Measurements from ENCODE around the gene ZNF831. TPM values are rescaled to one million over a fixed set of nuclear protein-coding genes. Genes with fewer than 3 reads are reported as not detected.

ZNF831 gene
- total RNA-seq, 5 donors from 2014 or later (not counting 1 experiment from before 2014, with no cell fraction given) = 23.1 to 48.0 (median 29.7) TPM

- ChIA-PET POLR2A (interaction anchor here in 1 of 2 donors (0.6 kb wide), 1 partner anchor 36 kb away, joined by 3 read pairs; no protein-coding TSS in a partner anchor), CTCF (interaction anchor here in 1 of 2 donors (0.7 to 2.7 kb wide), 3 partner anchors 136 to 214 kb away, joined by 3 to 17 read pairs (median 3); no protein-coding TSS in a partner anchor)
- H3K9me3 ChIP-seq = no peaks in the 10 kb centered on the region
- no peak for DNase-seq
- peaks cover under 1 to 47% of the 10 kb centered on the region in 2 donors for H3K36me3 ChIP-seq (ENCODE audit: control insufficient read depth in 2 of 2, extremely low read depth in 1 of 2, insufficient read depth in 1 of 2, low read length in 1 of 2)
- no peaks in the 10 kb centered on the region for H3K27me3 ChIP-seq (replicated peaks in 1 of 2; ENCODE audit: control insufficient read depth in 2 of 2, extremely low read depth in 1 of 2, insufficient read depth in 2 of 2, low read length in 1 of 2)
- H3K9me3 Mint-ChIP-seq = no peaks in the 10 kb centered on the region
- H3K4me3 ChIP-seq (ENCODE audit: control insufficient read depth in 1 of 2, extremely low read depth in 1 of 2, low read length in 1 of 2) = no peak overlapping the region
- no peak overlapping the region for H3K27ac ChIP-seq (ENCODE audit: low read length)
- H3K4me3 Mint-ChIP-seq = peak overlapping the region in 2 of 3 donors; percentile 76 to 82
- WGBS (ENCODE audit: insufficient coverage) = 77% methylated on average over 20 of the region's 21 CpGs
- H3K4me1 Mint-ChIP-seq = peaks cover 31 to 34% (median 31%) of the 10 kb centered on the region in 3 donors
- H3K27me3 Mint-ChIP-seq = no peaks in the 10 kb centered on the region
- no peak for ATAC-seq (replicated peaks in 1 of 4)
- no peak overlapping the region for H3K27ac Mint-ChIP-seq
- peaks cover 0 to 23% of the 10 kb centered on the region in 2 experiments for H3K4me1 ChIP-seq (ENCODE audit: control insufficient read depth in 1 of 2, extremely low read depth in 1 of 2, insufficient read depth in 2 of 2, low read length in 2 of 2)
- H3K36me3 Mint-ChIP-seq = peaks cover 41% of the 10 kb centered on the region
Observed at GRCh38 chr20:59223182-59223601, 59.6 kb downstream of the ZNF831 start.

DNA sequence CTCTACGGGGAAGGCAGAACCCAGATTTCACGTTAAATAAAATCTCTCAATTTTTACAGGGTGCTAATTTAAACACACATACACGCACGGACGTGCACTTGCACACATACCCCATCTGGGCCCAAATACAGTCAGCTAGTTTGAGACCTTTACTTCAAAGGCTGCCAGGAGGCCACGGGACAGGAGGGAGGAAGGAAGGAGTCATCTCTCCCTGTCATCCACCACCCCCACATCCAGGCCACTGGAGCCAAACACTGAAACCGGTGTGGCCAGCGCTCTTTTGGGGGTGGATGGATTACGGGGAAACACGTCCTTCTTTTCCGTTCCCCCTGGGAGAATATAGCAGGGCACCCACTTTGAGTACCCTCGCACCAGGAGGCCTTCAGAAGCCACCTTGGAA is 60.1 kb downstream of the ZNF831 start:
- Mint-ChIP-seq H3K9me3 (peaks cover 0 to under 1% (median 0%) of the 10 kb centered on the region in 3 donors), H3K27me3 (no peaks in the 10 kb centered on the region), H3K4me3 (peak overlapping the region in 1 of 3 donors; percentile 82), H3K4me1 (peaks cover 31 to 34% (median 31%) of the 10 kb centered on the region in 3 donors), H3K36me3 (peaks cover 45% of the 10 kb centered on the region), H3K27ac (no peak overlapping the region)
- Histone ChIP-seq H3K36me3 (ENCODE audit: control insufficient read depth in 2 of 2, extremely low read depth in 1 of 2, insufficient read depth in 1 of 2, low read length in 1 of 2) (peaks cover 3 to 46% of the 10 kb centered on the region in 2 donors), H3K27me3 (replicated peaks in 1 of 2; ENCODE audit: control insufficient read depth in 2 of 2, extremely low read depth in 1 of 2, insufficient read depth in 2 of 2, low read length in 1 of 2) (no peaks in the 10 kb centered on the region), H3K4me3 (ENCODE audit: control insufficient read depth in 1 of 2, extremely low read depth in 1 of 2, low read length in 1 of 2) (no peak overlapping the region), H3K4me1 (ENCODE audit: control insufficient read depth in 1 of 2, extremely low read depth in 1 of 2, insufficient read depth in 2 of 2, low read length in 2 of 2) (peaks cover 0 to 23% of the 10 kb centered on the region in 2 experiments), H3K27ac (ENCODE audit: low read length) (no peak overlapping the region), H3K9me3 (no peaks in the 10 kb centered on the region)
- ATAC-seq (replicated peaks in 1 of 4) = no peak
- ChIA-PET POLR2A (no interaction called here), CTCF (interaction anchor here (0.5 to 2.7 kb wide), 3 partner anchors 30 to 193 kb away, joined by 3 to 17 read pairs (median 3); no protein-coding TSS in a partner anchor)
- WGBS (ENCODE audit: insufficient coverage) = 94% methylated on average over 3 of the region's 12 CpGs
- no peak for DNase-seq

DNA sequence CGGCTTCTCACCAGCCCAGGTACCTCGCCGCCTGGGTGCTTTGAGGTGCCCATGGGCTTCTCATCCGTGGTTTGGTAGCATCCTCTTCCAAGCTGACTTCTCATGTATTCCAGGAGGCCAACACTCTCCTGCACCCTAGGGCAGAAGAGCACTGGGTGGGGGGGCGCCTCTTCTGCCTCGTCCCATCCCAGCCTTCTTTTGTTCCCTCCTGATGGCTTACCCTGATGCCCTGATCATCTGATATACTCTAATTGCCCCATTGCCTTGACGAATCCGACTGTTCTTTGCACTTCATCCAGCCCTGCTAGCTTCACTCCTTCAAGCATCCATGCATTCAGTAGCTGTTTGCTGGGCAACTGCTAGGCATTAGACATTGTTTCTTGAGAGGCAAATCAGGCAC is 60.6 kb downstream of the ZNF831 start:
- Histone ChIP-seq H3K4me3 (ENCODE audit: control insufficient read depth in 1 of 2, extremely low read depth in 1 of 2, low read length in 1 of 2) (no peak overlapping the region), H3K36me3 (ENCODE audit: control insufficient read depth in 2 of 2, extremely low read depth in 1 of 2, insufficient read depth in 1 of 2, low read length in 1 of 2) (peaks cover 6 to 47% of the 10 kb centered on the region in 2 donors), H3K9me3 (no peaks in the 10 kb centered on the region), H3K27ac (ENCODE audit: low read length) (no peak overlapping the region), H3K27me3 (replicated peaks in 1 of 2; ENCODE audit: control insufficient read depth in 2 of 2, extremely low read depth in 1 of 2, insufficient read depth in 2 of 2, low read length in 1 of 2) (no peaks in the 10 kb centered on the region), H3K4me1 (ENCODE audit: control insufficient read depth in 1 of 2, extremely low read depth in 1 of 2, insufficient read depth in 2 of 2, low read length in 2 of 2) (peaks cover 0 to 23% of the 10 kb centered on the region in 2 experiments)
- peaks cover 31% of the 10 kb centered on the region in 3 donors for H3K4me1 Mint-ChIP-seq
- WGBS (ENCODE audit: insufficient coverage) = 97% methylated on average over 6 of the region's 8 CpGs
- peaks cover 0 to 4% (median 3%) of the 10 kb centered on the region in 3 donors for H3K9me3 Mint-ChIP-seq
- CTCF ChIA-PET = interaction anchor here (0.5 to 1.2 kb wide), 3 partner anchors 29 to 194 kb away, joined by 3 to 5 read pairs (median 3); no protein-coding TSS in a partner anchor
- POLR2A ChIA-PET = no interaction called here
- no peak overlapping the region for H3K27ac Mint-ChIP-seq
- ATAC-seq (replicated peaks in 1 of 4) = no peak
- H3K36me3 Mint-ChIP-seq = peaks cover 46% of the 10 kb centered on the region
- no peak for DNase-seq
- H3K4me3 Mint-ChIP-seq = peak overlapping the region in 1 of 3 donors; percentile 24
- H3K27me3 Mint-ChIP-seq = no peaks in the 10 kb centered on the region

GRCh38 chr20:59230385-59230784 is 66.8 kb downstream of the ZNF831 start:
- whole genome bisulfite sequencing (ENCODE audit: insufficient coverage) = no CpG with 5 or more reads among the region's 1 CpG
- Histone ChIP-seq H3K27ac (ENCODE audit: low read length) (no peak overlapping the region), H3K36me3 (ENCODE audit: control insufficient read depth in 2 of 2, extremely low read depth in 1 of 2, insufficient read depth in 1 of 2, low read length in 1 of 2) (peaks cover 12 to 80% of the 10 kb centered on the region in 2 donors), H3K4me1 (ENCODE audit: control insufficient read depth in 1 of 2, extremely low read depth in 1 of 2, insufficient read depth in 2 of 2, low read length in 2 of 2) (no peaks in the 10 kb centered on the region), H3K9me3 (no peaks in the 10 kb centered on the region), H3K27me3 (replicated peaks in 1 of 2; ENCODE audit: control insufficient read depth in 2 of 2, extremely low read depth in 1 of 2, insufficient read depth in 2 of 2, low read length in 1 of 2) (no peaks in the 10 kb centered on the region), H3K4me3 (ENCODE audit: control insufficient read depth in 1 of 2, extremely low read depth in 1 of 2, low read length in 1 of 2) (no peak overlapping the region)
- Mint-ChIP-seq H3K27me3 (no peaks in the 10 kb centered on the region), H3K4me1 (peaks cover 0 to 19% (median 14%) of the 10 kb centered on the region in 3 donors), H3K27ac (no peak overlapping the region), H3K36me3 (peaks cover 63% of the 10 kb centered on the region), H3K9me3 (peaks cover 0 to 4% (median 3%) of the 10 kb centered on the region in 3 donors), H3K4me3 (no peak overlapping the region)
- ATAC-seq (replicated peaks in 1 of 4) (no peak), DNase-seq (no peak)
- ChIA-PET CTCF (no interaction called here), POLR2A (no interaction called here)

- Histone ChIP-seq H3K27ac (ENCODE audit: low read length) (no peak overlapping the region), H3K4me1 (ENCODE audit: control insufficient read depth in 1 of 2, extremely low read depth in 1 of 2, insufficient read depth in 2 of 2, low read length in 2 of 2) (no peaks in the 10 kb centered on the region), H3K36me3 (ENCODE audit: control insufficient read depth in 2 of 2, extremely low read depth in 1 of 2, insufficient read depth in 1 of 2, low read length in 1 of 2) (peaks cover 12 to 77% of the 10 kb centered on the region in 2 donors), H3K27me3 (replicated peaks in 1 of 2; ENCODE audit: control insufficient read depth in 2 of 2, extremely low read depth in 1 of 2, insufficient read depth in 2 of 2, low read length in 1 of 2) (no peaks in the 10 kb centered on the region), H3K9me3 (no peaks in the 10 kb centered on the region), H3K4me3 (ENCODE audit: control insufficient read depth in 1 of 2, extremely low read depth in 1 of 2, low read length in 1 of 2) (no peak overlapping the region)
- POLR2A ChIA-PET = no interaction called here
- DNase-seq (no peak), ATAC-seq (replicated peaks in 1 of 4) (no peak)
- CTCF ChIA-PET = interaction anchor here (0.5 to 0.6 kb wide), 2 partner anchors 9 to 1519 kb away, joined by 3 read pairs; no protein-coding TSS in a partner anchor
- Mint-ChIP-seq H3K27me3 (no peaks in the 10 kb centered on the region), H3K27ac (no peak overlapping the region), H3K4me3 (no peak overlapping the region), H3K36me3 (peaks cover 65% of the 10 kb centered on the region), H3K9me3 (peaks cover 0 to 4% (median 3%) of the 10 kb centered on the region in 3 donors), H3K4me1 (peaks cover 0 to 20% (median 19%) of the 10 kb centered on the region in 3 donors)
- no CpG with 5 or more reads among the region's 8 CpGs for WGBS (ENCODE audit: insufficient coverage)
Observed at GRCh38 chr20:59231124-59231804, 67.6 kb downstream of the ZNF831 start.

DNA sequence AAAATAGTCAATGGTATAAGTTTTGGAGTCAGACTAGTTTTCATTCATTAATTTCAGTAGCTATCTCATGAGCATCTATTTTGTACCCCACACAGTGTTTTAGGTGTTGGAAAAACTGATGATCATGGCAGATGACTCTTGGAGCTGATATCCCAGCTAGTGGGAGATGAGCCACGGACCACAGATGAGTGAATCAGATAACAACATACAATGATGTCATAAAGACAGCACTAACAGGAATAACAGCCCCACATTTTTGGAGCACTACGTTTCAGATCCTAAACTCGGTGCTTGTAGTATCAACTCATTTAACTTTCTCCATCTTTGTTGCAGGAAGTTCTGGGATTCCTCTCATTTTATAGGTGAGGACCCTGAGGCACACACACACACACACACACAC is 69.0 kb downstream of the ZNF831 start:
- CTCF ChIA-PET = interaction anchor here in 1 of 2 donors (0.7 to 0.9 kb wide), 2 partner anchors 10 to 295 kb away, joined by 3 to 4 read pairs; no protein-coding TSS in a partner anchor
- peaks cover 0 to 4% (median 3%) of the 10 kb centered on the region in 3 donors for H3K9me3 Mint-ChIP-seq

More for the DNA sequence above, 69.0 kb downstream of the ZNF831 start:
- H3K4me1 ChIP-seq (ENCODE audit: control insufficient read depth in 1 of 2, extremely low read depth in 1 of 2, insufficient read depth in 2 of 2, low read length in 2 of 2) = no peaks in the 10 kb centered on the region
- Mint-ChIP-seq H3K27me3 (no peaks in the 10 kb centered on the region), H3K4me1 (peaks cover 0 to 21% (median 16%) of the 10 kb centered on the region in 3 donors), H3K36me3 (peaks cover 57% of the 10 kb centered on the region), H3K27ac (no peak overlapping the region), H3K4me3 (no peak overlapping the region)
- WGBS (ENCODE audit: insufficient coverage) = 90% methylated on average over 2 of the region's 3 CpGs
- DNase-seq (no peak), ATAC-seq (replicated peaks in 1 of 4) (no peak)
- POLR2A ChIA-PET = interaction anchor here in 1 of 2 donors (0.6 kb wide), 1 partner anchor 274 kb away, joined by 8 read pairs; no protein-coding TSS in a partner anchor
- H3K27ac ChIP-seq (ENCODE audit: low read length) = no peak overlapping the region
- no peaks in the 10 kb centered on the region for H3K27me3 ChIP-seq (replicated peaks in 1 of 2; ENCODE audit: control insufficient read depth in 2 of 2, extremely low read depth in 1 of 2, insufficient read depth in 2 of 2, low read length in 1 of 2)
- H3K4me3 ChIP-seq (ENCODE audit: control insufficient read depth in 1 of 2, extremely low read depth in 1 of 2, low read length in 1 of 2) = no peak overlapping the region
- H3K36me3 ChIP-seq (ENCODE audit: control insufficient read depth in 2 of 2, extremely low read depth in 1 of 2, insufficient read depth in 1 of 2, low read length in 1 of 2) = peaks cover 12 to 75% of the 10 kb centered on the region in 2 donors
- H3K9me3 ChIP-seq = no peaks in the 10 kb centered on the region

Data from T-cell (primary cell).